ENCODE results near the gene TEDC2.

GRCh38 chr16:2465653-2466415 is 5.9 kb downstream of the TEDC2 start:
- TF ChIP-seq POLR2AphosphoS5 (IDR thresholded peaks at IDR 0.05; ENCODE audit: low read length) (no peak), SIN3A (IDR thresholded peaks at IDR 0.05; ENCODE audit: low read depth, low read length) (no peak), CBX3 (IDR thresholded peaks at IDR 0.05; ENCODE audit: borderline replicate concordance, low read depth) (no peak), MAX (IDR thresholded peaks at IDR 0.05; ENCODE audit: low read depth, low read length) (no peak), CTCF (IDR thresholded peaks at IDR 0.05 in 2 of 3, conservative IDR thresholded peaks at IDR 0.05 in 1 of 3; ENCODE audit: control insufficient read depth in 2 of 3, extremely low read depth in 1 of 3, insufficient read depth in 1 of 3, low read depth in 3 of 3, low read length in 3 of 3) (peak; percentile 16 to 33 (median 29); a peak in 3 of 6 replicates), BRCA1 (IDR thresholded peaks at IDR 0.05; ENCODE audit: low read depth, low read length) (no peak), EZH2 (IDR thresholded peaks at IDR 0.05; ENCODE audit: borderline replicate concordance, control insufficient read depth, low read depth, low read length) (no peak), ZBTB11 (CRISPR knock-in tag; IDR thresholded peaks at IDR 0.05) (no peak), HDAC6 (IDR thresholded peaks at IDR 0.05; ENCODE audit: unreplicated experiment) (no peak), POLR2AphosphoS2 (IDR thresholded peaks at IDR 0.05; ENCODE audit: low read depth, low read length) (no peak)

All from GM12878 (cell line).